ELR (cell line): ENCODE data around the gene PCLO.

Source experiments
- DNase-seq: peaks from one replicate; pipeline ENCODE4 v3.0.0-alpha.2; 2015; ENCODE audit warnings: low read depth

Gene PCLO

GRCh38 chr7:82839063-82839462 is 323.6 kb downstream of the PCLO start:
- no peak for DNase-seq

GRCh38 chr7:82838314-82838713 is 324.4 kb downstream of the PCLO start:
- DNase-seq: no peak

- no peak for DNase-seq
Observed at GRCh38 chr7:82823073-82823472, 339.6 kb downstream of the PCLO start.

GRCh38 chr7:82821037-82821436 is 341.6 kb downstream of the PCLO start:
- no peak for DNase-seq

- DNase-seq: no peak
Observed at GRCh38 chr7:82818171-82818570, 344.5 kb downstream of the PCLO start.

- DNase-seq: no peak
Observed at GRCh38 chr7:82816272-82816671, 346.4 kb downstream of the PCLO start.

- peak; percentile 76 for DNase-seq
Observed at GRCh38 chr7:82810558-82811259, 352.0 kb downstream of the PCLO start.

GRCh38 chr7:82808633-82809032 is 354.1 kb downstream of the PCLO start:
- DNase-seq: no peak

- peak; percentile 93 for DNase-seq
Observed at GRCh38 chr7:82805527-82805960, 357.1 kb downstream of the PCLO start.

GRCh38 chr7:82803411-82803810 is 359.3 kb downstream of the PCLO start:
- peak; percentile 20 for DNase-seq

- DNase-seq: no peak
Observed at GRCh38 chr7:82789883-82790609, 372.6 kb downstream of the PCLO start.

- DNase-seq: peak; percentile 54
Observed at GRCh38 chr7:82778021-82778420, 384.7 kb downstream of the PCLO start.

- DNase-seq: peak; percentile 2
Observed at GRCh38 chr7:82762880-82763279, 399.8 kb downstream of the PCLO start.

- peak; percentile 7 for DNase-seq
Observed at GRCh38 chr7:82760831-82761230, 401.9 kb downstream of the PCLO start.

- DNase-seq: peak; percentile 15
Observed at GRCh38 chr7:82760074-82760473, 402.6 kb downstream of the PCLO start.

- peak; percentile 68 for DNase-seq
Observed at GRCh38 chr7:82755705-82756551, 406.8 kb downstream of the PCLO start.

GRCh38 chr7:82750007-82750406 is 412.7 kb downstream of the PCLO start:
- no peak for DNase-seq

GRCh38 chr7:82745820-82746219 is 416.9 kb downstream of the PCLO start:
- no peak for DNase-seq

GRCh38 chr7:82745117-82745516 is 417.6 kb downstream of the PCLO start:
- DNase-seq: peak; percentile 3

- DNase-seq: no peak
Observed at GRCh38 chr7:82742163-82742562, 420.5 kb downstream of the PCLO start.

GRCh38 chr7:82741493-82741892 is 421.2 kb downstream of the PCLO start:
- DNase-seq: no peak

- DNase-seq: peak; percentile 71
Observed at GRCh38 chr7:82740246-82740848, 422.3 kb downstream of the PCLO start.
